Measurements from ENCODE around the gene MFSD6. TPM values are rescaled to one million over a fixed set of nuclear protein-coding genes. Genes with fewer than 3 reads are reported as not detected.
A peak's percentile ranks its signal among the peaks of the same experiment; 100 is the strongest.

Gene MFSD6
- total and polyA plus RNA-seq, 4 donors = 11.7 to 61.7 (median 37.4) TPM

GRCh38 chr2:190469771-190470170 is 61.6 kb downstream of the MFSD6 start:
- peaks cover 9 to 43% (median 20%) of the 10 kb centered on the region in 5 donors for H3K4me1 ChIP-seq (ENCODE audit: control insufficient read depth in 5 of 5, insufficient read depth in 5 of 5, low read length in 5 of 5)
- H3K27me3 ChIP-seq (ENCODE audit: control insufficient read depth in 3 of 3, insufficient read depth in 3 of 3, low read length in 2 of 3) = no peaks in the 10 kb centered on the region
- peak overlapping the region; percentile 42 to 70 for H3K27ac ChIP-seq (ENCODE audit: low read depth in 1 of 2, low read length in 1 of 2)
- no peak overlapping the region for H3K4me3 ChIP-seq
- TF ChIP-seq CTCF (IDR thresholded peaks at IDR 0.05; ENCODE audit: control extremely low read depth, extremely low read depth) = no peak
- peaks cover 0 to 2% (median 0%) of the 10 kb centered on the region in 4 donors for H3K36me3 ChIP-seq (ENCODE audit: control insufficient read depth in 4 of 4, insufficient read depth in 4 of 4, low read length in 4 of 4)
- no peaks in the 10 kb centered on the region for H3K9me3 ChIP-seq (ENCODE audit: control insufficient read depth in 4 of 4, insufficient read depth in 3 of 4, low read length in 3 of 4)
- WGBS, 2 donors = 71 to 77% methylated on average over 2 of the region's 2 CpGs
- DNase-seq (peak; percentile 35 to 82 (median 78)), ATAC-seq (ENCODE audit: insufficient read depth, low FRiP score) (peak; percentile 74)
- peak overlapping the region in 1 of 2 donors; percentile 44 for H3K9ac ChIP-seq (ENCODE audit: insufficient read depth in 1 of 2, low read length in 2 of 2)

GRCh38 chr2:190470256-190470826 is 62.2 kb downstream of the MFSD6 start:
- Histone ChIP-seq H3K27ac (ENCODE audit: low read depth in 1 of 2, low read length in 1 of 2) (peak overlapping the region; percentile 40 to 70), H3K9ac (ENCODE audit: insufficient read depth in 1 of 2, low read length in 2 of 2) (peak overlapping the region in 1 of 2 donors; percentile 44), H3K4me3 (no peak overlapping the region), H3K27me3 (ENCODE audit: control insufficient read depth in 3 of 3, insufficient read depth in 3 of 3, low read length in 2 of 3) (no peaks in the 10 kb centered on the region), H3K9me3 (ENCODE audit: control insufficient read depth in 4 of 4, insufficient read depth in 3 of 4, low read length in 3 of 4) (no peaks in the 10 kb centered on the region), H3K36me3 (ENCODE audit: control insufficient read depth in 4 of 4, insufficient read depth in 4 of 4, low read length in 4 of 4) (peaks cover 0 to 2% (median 0%) of the 10 kb centered on the region in 4 donors), H3K4me1 (ENCODE audit: control insufficient read depth in 5 of 5, insufficient read depth in 5 of 5, low read length in 5 of 5) (peaks cover 9 to 43% (median 20%) of the 10 kb centered on the region in 5 donors)
- WGBS, 2 donors = 70 to 84% methylated on average over 5 of the region's 5 CpGs
- ATAC-seq (ENCODE audit: insufficient read depth, low FRiP score) = no peak
- peak in 1 of 3 donors; percentile 16 for DNase-seq
- no peak for TF ChIP-seq CTCF (IDR thresholded peaks at IDR 0.05; ENCODE audit: control extremely low read depth, extremely low read depth)

- peak; percentile 19 to 67 (median 57) for DNase-seq
- ATAC-seq (ENCODE audit: insufficient read depth, low FRiP score) = no peak
These were observed 69.7 kb downstream of the MFSD6 start for GRCh38 chr2:190477661-190478454.

More at GRCh38 chr2:190477661-190478454, 69.7 kb downstream of the MFSD6 start:
- TF ChIP-seq CTCF (IDR thresholded peaks at IDR 0.05; ENCODE audit: control extremely low read depth, extremely low read depth) = no peak
- Histone ChIP-seq H3K9me3 (ENCODE audit: control insufficient read depth in 4 of 4, insufficient read depth in 3 of 4, low read length in 3 of 4) (no peaks in the 10 kb centered on the region), H3K9ac (ENCODE audit: insufficient read depth in 1 of 2, low read length in 2 of 2) (peak overlapping the region in 1 of 2 donors; percentile 34), H3K4me1 (ENCODE audit: control insufficient read depth in 5 of 5, insufficient read depth in 5 of 5, low read length in 5 of 5) (peaks cover 0 to 29% (median 10%) of the 10 kb centered on the region in 5 donors), H3K27ac (ENCODE audit: low read depth in 1 of 2, low read length in 1 of 2) (peak overlapping the region; percentile 10 to 49), H3K4me3 (no peak overlapping the region), H3K36me3 (ENCODE audit: control insufficient read depth in 4 of 4, insufficient read depth in 4 of 4, low read length in 4 of 4) (no peaks in the 10 kb centered on the region), H3K27me3 (ENCODE audit: control insufficient read depth in 3 of 3, insufficient read depth in 3 of 3, low read length in 2 of 3) (no peaks in the 10 kb centered on the region)
- 46 to 50% methylated on average over 4 of the region's 4 CpGs for WGBS, 2 donors

Measured in lung (tissue), 12 donors.